ENCODE measurements around the gene PRDX3. TPM values are rescaled to one million over a fixed set of nuclear protein-coding genes. Genes with fewer than 3 reads are reported as not detected.

The PRDX3 gene
- total and polyA plus RNA-seq, 4 donors = 176 to 307 (median 258) TPM

DNA sequence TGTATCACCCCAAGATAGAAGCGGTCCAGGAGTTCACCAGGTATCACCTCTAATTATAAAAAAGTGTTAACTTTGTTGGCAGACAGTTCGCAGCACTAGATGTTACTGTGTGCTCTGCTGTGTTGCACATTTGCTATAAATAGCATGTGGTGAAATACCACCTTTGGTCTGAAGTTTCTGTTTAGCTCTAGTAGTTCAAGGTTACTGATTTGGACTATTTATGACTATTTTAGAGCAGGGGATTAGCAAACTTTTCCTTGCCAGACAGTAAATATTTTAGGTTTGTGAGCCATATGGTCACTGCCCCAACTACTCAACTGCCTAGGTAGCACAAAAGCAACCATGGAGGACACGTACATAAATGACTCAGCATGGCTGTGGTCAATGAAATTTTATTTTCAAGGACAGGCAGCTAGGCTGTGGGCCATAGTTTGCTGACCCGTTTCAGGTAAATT, 58.2 kb downstream of the PRDX3 start:
- H3K27me3 ChIP-seq (ENCODE audit: control insufficient read depth in 4 of 4, insufficient read depth in 4 of 4, low read length in 3 of 4) = no peaks in the 10 kb centered on the region
- 32% methylated on average over 4 of the region's 4 CpGs for WGBS
- peaks cover 2 to 32% (median 9%) of the 10 kb centered on the region in 4 donors for H3K4me1 ChIP-seq (ENCODE audit: control insufficient read depth in 4 of 4, insufficient read depth in 4 of 4, low read length in 3 of 4)
- H3K4me3 ChIP-seq (ENCODE audit: low read depth in 1 of 3, low read length in 3 of 3) = no peak overlapping the region
- no peak for DNase-seq (ENCODE audit: low spot score)
- H3K27ac ChIP-seq (ENCODE audit: low read depth in 1 of 2, low read length in 2 of 2) = peak overlapping the region; percentile 78 to 79
- peak; percentile 34 to 51 for TF ChIP-seq RAD21 (IDR thresholded peaks at IDR 0.05)
- TF ChIP-seq SP1 (IDR thresholded peaks at IDR 0.05) = peak; percentile 90
- peak; percentile 60 for TF ChIP-seq FOXA1 (IDR thresholded peaks at IDR 0.05)
- TF ChIP-seq, protein P1, sequence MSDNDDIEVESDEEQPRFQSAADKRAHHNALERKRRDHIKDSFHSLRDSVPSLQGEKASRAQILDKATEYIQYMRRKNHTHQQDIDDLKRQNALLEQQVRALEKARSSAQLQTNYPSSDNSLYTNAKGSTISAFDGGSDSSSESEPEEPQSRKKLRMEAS (IDR thresholded peaks at IDR 0.05) = peak; percentile 78
- TF ChIP-seq FOXA2 (IDR thresholded peaks at IDR 0.05) = peak; percentile 71
- TF ChIP-seq EGR1 (IDR thresholded peaks at IDR 0.05; ENCODE audit: low read depth in 2 of 2) = peak in 1 of 2 donors; percentile 85
- peak; percentile 97 to 98 for TF ChIP-seq HNF4A (conservative IDR thresholded peaks at IDR 0.05)
- no peak for TF ChIP-seq TAF1 (conservative IDR thresholded peaks at IDR 0.05)
- peak; percentile 89 to 96 for TF ChIP-seq JUND (IDR thresholded peaks at IDR 0.05)
- TF ChIP-seq, protein P2, sequence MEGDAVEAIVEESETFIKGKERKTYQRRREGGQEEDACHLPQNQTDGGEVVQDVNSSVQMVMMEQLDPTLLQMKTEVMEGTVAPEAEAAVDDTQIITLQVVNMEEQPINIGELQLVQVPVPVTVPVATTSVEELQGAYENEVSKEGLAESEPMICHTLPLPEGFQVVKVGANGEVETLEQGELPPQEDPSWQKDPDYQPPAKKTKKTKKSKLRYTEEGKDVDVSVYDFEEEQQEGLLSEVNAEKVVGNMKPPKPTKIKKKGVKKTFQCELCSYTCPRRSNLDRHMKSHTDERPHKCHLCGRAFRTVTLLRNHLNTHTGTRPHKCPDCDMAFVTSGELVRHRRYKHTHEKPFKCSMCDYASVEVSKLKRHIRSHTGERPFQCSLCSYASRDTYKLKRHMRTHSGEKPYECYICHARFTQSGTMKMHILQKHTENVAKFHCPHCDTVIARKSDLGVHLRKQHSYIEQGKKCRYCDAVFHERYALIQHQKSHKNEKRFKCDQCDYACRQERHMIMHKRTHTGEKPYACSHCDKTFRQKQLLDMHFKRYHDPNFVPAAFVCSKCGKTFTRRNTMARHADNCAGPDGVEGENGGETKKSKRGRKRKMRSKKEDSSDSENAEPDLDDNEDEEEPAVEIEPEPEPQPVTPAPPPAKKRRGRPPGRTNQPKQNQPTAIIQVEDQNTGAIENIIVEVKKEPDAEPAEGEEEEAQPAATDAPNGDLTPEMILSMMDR (IDR thresholded peaks at IDR 0.05; ENCODE audit: low read depth, low read length, missing input control) = no peak
- TF ChIP-seq, protein P3, sequence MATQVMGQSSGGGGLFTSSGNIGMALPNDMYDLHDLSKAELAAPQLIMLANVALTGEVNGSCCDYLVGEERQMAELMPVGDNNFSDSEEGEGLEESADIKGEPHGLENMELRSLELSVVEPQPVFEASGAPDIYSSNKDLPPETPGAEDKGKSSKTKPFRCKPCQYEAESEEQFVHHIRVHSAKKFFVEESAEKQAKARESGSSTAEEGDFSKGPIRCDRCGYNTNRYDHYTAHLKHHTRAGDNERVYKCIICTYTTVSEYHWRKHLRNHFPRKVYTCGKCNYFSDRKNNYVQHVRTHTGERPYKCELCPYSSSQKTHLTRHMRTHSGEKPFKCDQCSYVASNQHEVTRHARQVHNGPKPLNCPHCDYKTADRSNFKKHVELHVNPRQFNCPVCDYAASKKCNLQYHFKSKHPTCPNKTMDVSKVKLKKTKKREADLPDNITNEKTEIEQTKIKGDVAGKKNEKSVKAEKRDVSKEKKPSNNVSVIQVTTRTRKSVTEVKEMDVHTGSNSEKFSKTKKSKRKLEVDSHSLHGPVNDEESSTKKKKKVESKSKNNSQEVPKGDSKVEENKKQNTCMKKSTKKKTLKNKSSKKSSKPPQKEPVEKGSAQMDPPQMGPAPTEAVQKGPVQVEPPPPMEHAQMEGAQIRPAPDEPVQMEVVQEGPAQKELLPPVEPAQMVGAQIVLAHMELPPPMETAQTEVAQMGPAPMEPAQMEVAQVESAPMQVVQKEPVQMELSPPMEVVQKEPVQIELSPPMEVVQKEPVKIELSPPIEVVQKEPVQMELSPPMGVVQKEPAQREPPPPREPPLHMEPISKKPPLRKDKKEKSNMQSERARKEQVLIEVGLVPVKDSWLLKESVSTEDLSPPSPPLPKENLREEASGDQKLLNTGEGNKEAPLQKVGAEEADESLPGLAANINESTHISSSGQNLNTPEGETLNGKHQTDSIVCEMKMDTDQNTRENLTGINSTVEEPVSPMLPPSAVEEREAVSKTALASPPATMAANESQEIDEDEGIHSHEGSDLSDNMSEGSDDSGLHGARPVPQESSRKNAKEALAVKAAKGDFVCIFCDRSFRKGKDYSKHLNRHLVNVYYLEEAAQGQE (IDR thresholded peaks at IDR 0.05) = peak; percentile 55
- peak; percentile 95 for TF ChIP-seq YY1 (IDR thresholded peaks at IDR 0.05)
- peak; percentile 91 for TF ChIP-seq ZBTB33 (IDR thresholded peaks at IDR 0.05)
- peak in 1 of 2 donors; percentile 60 for TF ChIP-seq GABPA (IDR thresholded peaks at IDR 0.05 in 1 of 2, conservative IDR thresholded peaks at IDR 0.05 in 1 of 2)
- TF ChIP-seq HNF4G (IDR thresholded peaks at IDR 0.05) = peak; percentile 90
- TF ChIP-seq RXRA (IDR thresholded peaks at IDR 0.05) = peak; percentile 88 to 97
- peak; percentile 55 for TF ChIP-seq NR2F2 (IDR thresholded peaks at IDR 0.05)
- TF ChIP-seq, protein P4, sequence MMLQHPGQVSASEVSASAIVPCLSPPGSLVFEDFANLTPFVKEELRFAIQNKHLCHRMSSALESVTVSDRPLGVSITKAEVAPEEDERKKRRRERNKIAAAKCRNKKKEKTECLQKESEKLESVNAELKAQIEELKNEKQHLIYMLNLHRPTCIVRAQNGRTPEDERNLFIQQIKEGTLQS (IDR thresholded peaks at IDR 0.05) = peak; percentile 71
- no peaks in the 10 kb centered on the region for H3K9me3 ChIP-seq (ENCODE audit: control insufficient read depth in 4 of 4, low read length in 3 of 4)
- peaks cover 2 to 12% (median 3%) of the 10 kb centered on the region in 4 donors for H3K36me3 ChIP-seq (ENCODE audit: control insufficient read depth in 4 of 4, insufficient read depth in 3 of 4, low read depth in 1 of 4, low read length in 3 of 4)
- peak overlapping the region in 1 of 2 donors; percentile 24 for H3K9ac ChIP-seq (ENCODE audit: low read depth in 1 of 2, low read length in 2 of 2)
